Small intestine (tissue), 7 donors: Measurements from ENCODE around the gene TSPAN5. TPM values are rescaled to one million over a fixed set of nuclear protein-coding genes. Genes with fewer than 3 reads are reported as not detected.

Source experiments
- DNase-seq, 2 donors: peaks; one replicate each; pipeline versions ENCODE4 v3.0.0 to v3.0.0-alpha.2; 2013
- FAIRE-seq: peaks from 2 replicates; lab custom pipeline; 2012; peaks lifted over from hg19 to GRCh38; lab: Jason Lieb, UNC
- H3K27ac ChIP-seq, 3 donors: one replicate each; pipeline ENCODE4 v1.5.1; 2013; ENCODE audit warnings: low read length in 2 of 3, mild to moderate bottlenecking in 2 of 3, control low read depth in 1 of 3, inconsistent platforms in 1 of 3, low read depth in 1 of 3, moderate library complexity in 1 of 3
- H3K27me3 ChIP-seq, 3 donors: one replicate each; pipeline ENCODE4 v1.6.1; 2013; ENCODE audit warnings: low read length in 3 of 3, inconsistent platforms in 1 of 3; ENCODE audit not compliant: control insufficient read depth in 3 of 3, insufficient read depth in 3 of 3
- H3K36me3 ChIP-seq, 3 donors: one replicate each; pipeline ENCODE4 v1.6.1; 2013; ENCODE audit warnings: low read length in 3 of 3, inconsistent platforms in 1 of 3, low read depth in 1 of 3, mild to moderate bottlenecking in 1 of 3, moderate library complexity in 1 of 3; ENCODE audit not compliant: control insufficient read depth in 3 of 3, insufficient read depth in 2 of 3
- H3K4me1 ChIP-seq, 3 donors: one replicate each; pipeline ENCODE4 v1.6.1; 2013; ENCODE audit warnings: low read length in 2 of 3, inconsistent platforms in 1 of 3, low read depth in 1 of 3, mild to moderate bottlenecking in 1 of 3, moderate library complexity in 1 of 3; ENCODE audit not compliant: control insufficient read depth in 3 of 3, insufficient read depth in 2 of 3
- H3K4me3 ChIP-seq, 3 donors: one replicate each; pipeline ENCODE4 v1.5.1; 2013; ENCODE audit warnings: low read length in 3 of 3, control low read depth in 1 of 3, inconsistent platforms in 1 of 3, low read depth in 1 of 3, mild to moderate bottlenecking in 1 of 3, moderate library complexity in 1 of 3
- H3K9me3 ChIP-seq, 2 donors: one replicate each; pipeline ENCODE4 v1.6.1; 2013; ENCODE audit warnings: low read depth in 1 of 2, low read length in 1 of 2; ENCODE audit not compliant: control insufficient read depth in 2 of 2, insufficient read depth in 1 of 2
- WGBS, 3 donors: extraction: QIAGEN DNeasy Blood & Tissue Kit; methylation state at CpG; one replicate each; pipeline ENCODE4 v1.1.7; 2013; 5-methylcytosine and 5-hydroxymethylcytosine counted together
- polyA plus RNA-seq, 4 donors: library from polyadenylated mRNA; stranded (reverse) in 3 of 4; unstranded in 1 of 4; fragments of 200-250 nt in 3 of 4; fragments of 120-200 nt in 1 of 4; gene quantifications; one replicate each; pipeline versions ENCODE4 v1.2.1 to v1.2.3, GENCODE V29; 2013
- donor health status: healthy with polysubstance abuse.
- donor health status: control.
- donor health status: control.
- donor health status: Bipolar disorder and iron deficiency.
- donor health status: healthy.

The TSPAN5 gene
- polyA plus RNA-seq, 4 donors = 0.67 to 4.9 (median 2.2) TPM

- WGBS, 3 donors = 86 to 92% (median 90%) methylated on average over 7 of the region's 7 CpGs
- no peaks in the 10 kb centered on the region for H3K27me3 ChIP-seq
- H3K4me3 ChIP-seq = no peak overlapping the region
- no peaks in the 10 kb centered on the region for H3K4me1 ChIP-seq
- no peak overlapping the region for H3K27ac ChIP-seq
- no peaks in the 10 kb centered on the region for H3K9me3 ChIP-seq
- FAIRE-seq = no peak
- H3K36me3 ChIP-seq = no peaks in the 10 kb centered on the region
- DNase-seq = no peak
Observed at GRCh38 chr4:98496152-98496845, 162.1 kb downstream of the TSPAN5 start.

DNA sequence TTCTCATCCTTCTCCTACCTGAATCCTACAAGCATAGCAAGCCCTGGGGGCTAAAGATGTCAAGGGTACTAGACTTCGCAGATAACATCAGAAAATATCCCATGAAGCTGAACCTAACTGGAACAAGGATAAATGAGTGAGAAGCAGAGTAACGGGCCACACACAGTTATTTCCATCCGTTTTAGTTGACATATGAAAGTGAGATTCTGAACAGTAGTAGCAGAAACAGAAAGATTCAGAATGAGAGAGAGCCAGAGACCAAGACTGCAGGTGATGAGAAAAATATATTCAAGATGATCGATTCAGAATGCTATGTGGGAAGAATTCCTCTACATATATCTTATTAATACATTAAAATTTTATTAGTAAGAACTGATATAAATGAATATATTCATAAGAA is 165.1 kb downstream of the TSPAN5 start:
- Histone ChIP-seq H3K27ac (no peak overlapping the region), H3K4me3 (no peak overlapping the region), H3K36me3 (no peaks in the 10 kb centered on the region), H3K27me3 (no peaks in the 10 kb centered on the region), H3K4me1 (no peaks in the 10 kb centered on the region), H3K9me3 (no peaks in the 10 kb centered on the region)
- DNase-seq (no peak), FAIRE-seq (no peak)
- 72 to 75% (median 73%) methylated on average over 4 of the region's 4 CpGs for WGBS, 3 donors

- Histone ChIP-seq H3K27me3 (no peaks in the 10 kb centered on the region), H3K36me3 (no peaks in the 10 kb centered on the region), H3K4me3 (no peak overlapping the region), H3K9me3 (no peaks in the 10 kb centered on the region), H3K4me1 (no peaks in the 10 kb centered on the region), H3K27ac (no peak overlapping the region)
- FAIRE-seq (no peak), DNase-seq (no peak)
- 91 to 97% (median 93%) methylated on average over 7 of the region's 7 CpGs for WGBS, 3 donors
Observed at GRCh38 chr4:98491899-98492559, 166.4 kb downstream of the TSPAN5 start.

DNA sequence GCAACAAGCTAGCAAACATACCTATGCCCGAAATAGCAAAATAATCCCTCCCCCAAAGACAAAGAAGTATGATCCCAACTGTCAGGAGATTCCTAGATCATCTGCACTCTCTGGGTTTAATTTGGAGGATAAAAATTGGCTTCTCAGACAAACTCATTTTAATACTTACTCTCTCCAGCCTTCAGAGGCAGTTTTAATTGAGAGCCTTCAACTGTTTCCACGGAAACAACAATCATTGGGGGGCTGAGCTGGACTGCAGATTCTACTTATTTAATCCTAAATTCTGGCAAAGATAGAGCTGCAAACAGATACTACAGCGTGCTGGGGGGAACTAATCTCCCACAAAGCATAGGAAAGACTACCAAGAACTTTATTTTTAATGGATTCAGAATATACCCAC is 168.2 kb downstream of the TSPAN5 start:
- no peaks in the 10 kb centered on the region for H3K9me3 ChIP-seq
- 91 to 96% (median 93%) methylated on average over 3 of the region's 3 CpGs for WGBS, 3 donors
- no peak overlapping the region for H3K4me3 ChIP-seq
- FAIRE-seq (no peak), DNase-seq (no peak)
- H3K27me3 ChIP-seq = no peaks in the 10 kb centered on the region
- no peaks in the 10 kb centered on the region for H3K4me1 ChIP-seq
- no peaks in the 10 kb centered on the region for H3K36me3 ChIP-seq
- no peak overlapping the region for H3K27ac ChIP-seq

DNA sequence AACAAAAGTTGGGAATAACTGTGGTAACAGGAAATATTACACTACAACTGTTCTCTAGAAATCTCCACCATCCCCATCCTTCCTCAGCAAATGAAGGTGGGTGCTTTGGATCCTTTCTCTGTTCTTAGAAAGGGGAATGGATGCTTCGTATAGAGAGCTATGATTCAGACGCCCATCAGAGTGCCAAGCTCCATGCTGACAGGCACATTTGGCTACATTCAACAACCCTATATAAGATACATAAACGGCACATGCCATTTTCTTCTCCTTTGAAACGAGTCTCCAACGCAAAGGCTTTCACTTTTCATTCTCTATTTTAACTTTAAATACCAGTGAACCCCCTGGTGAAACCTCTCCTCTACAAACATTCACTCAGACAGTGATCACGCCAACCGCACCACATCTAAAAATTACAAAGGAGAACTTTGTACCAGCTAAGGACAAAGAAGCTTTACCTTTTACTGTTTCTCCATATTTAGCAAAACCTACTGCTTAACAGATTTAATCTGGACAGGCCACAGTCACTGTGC is 172.5 kb downstream of the TSPAN5 start:
- WGBS, 3 donors = 78 to 84% (median 82%) methylated on average over 7 of the region's 7 CpGs
- no peaks in the 10 kb centered on the region for H3K27me3 ChIP-seq
- no peaks in the 10 kb centered on the region for H3K4me1 ChIP-seq
- no peaks in the 10 kb centered on the region for H3K36me3 ChIP-seq
- no peak overlapping the region for H3K4me3 ChIP-seq
- no peak overlapping the region for H3K27ac ChIP-seq
- H3K9me3 ChIP-seq = no peaks in the 10 kb centered on the region
- FAIRE-seq = no peak
- no peak for DNase-seq

GRCh38 chr4:98484031-98484430 is 174.4 kb downstream of the TSPAN5 start:
- no peak for DNase-seq
- Histone ChIP-seq H3K4me3 (no peak overlapping the region), H3K27me3 (no peaks in the 10 kb centered on the region), H3K4me1 (no peaks in the 10 kb centered on the region), H3K9me3 (no peaks in the 10 kb centered on the region), H3K36me3 (no peaks in the 10 kb centered on the region), H3K27ac (no peak overlapping the region)
- FAIRE-seq = no peak
- WGBS, 3 donors = 60 to 77% (median 63%) methylated on average over 3 of the region's 3 CpGs

GRCh38 chr4:98482847-98483806 is 175.3 kb downstream of the TSPAN5 start:
- H3K36me3 ChIP-seq = no peaks in the 10 kb centered on the region
- no peaks in the 10 kb centered on the region for H3K27me3 ChIP-seq
- 75 to 88% (median 81%) methylated on average over 10 of the region's 10 CpGs for WGBS, 3 donors
- no peak overlapping the region for H3K4me3 ChIP-seq
- FAIRE-seq (no peak), DNase-seq (no peak)
- no peak overlapping the region for H3K27ac ChIP-seq
- no peaks in the 10 kb centered on the region for H3K9me3 ChIP-seq
- no peaks in the 10 kb centered on the region for H3K4me1 ChIP-seq

GRCh38 chr4:98482503-98482846 is 175.9 kb downstream of the TSPAN5 start:
- H3K27ac ChIP-seq = no peak overlapping the region
- DNase-seq (no peak), FAIRE-seq (no peak)
- no peaks in the 10 kb centered on the region for H3K4me1 ChIP-seq
- H3K4me3 ChIP-seq = no peak overlapping the region
- 71 to 89% (median 73%) methylated on average over 3 of the region's 3 CpGs for WGBS, 3 donors
- no peaks in the 10 kb centered on the region for H3K36me3 ChIP-seq
- H3K9me3 ChIP-seq = no peaks in the 10 kb centered on the region
- no peaks in the 10 kb centered on the region for H3K27me3 ChIP-seq
